ENCODE data around the gene NOTCH1. TPM values are rescaled to one million over a fixed set of nuclear protein-coding genes. Genes with fewer than 3 reads are reported as not detected.

The NOTCH1 gene
- total RNA-seq, 1 donor, result 10.5 TPM

GRCh38 chr9:136499935-136500910, 45.6 kb downstream of the NOTCH1 start:
- Histone ChIP-seq H3K79me2 (ENCODE audit: insufficient read depth, low read length) (no peaks in the 10 kb centered on the region), H3K4me2 (ENCODE audit: insufficient read depth, low read length) (no peak overlapping the region), H3K27me3 (ENCODE audit: insufficient read depth, low read length) (no peaks in the 10 kb centered on the region), H2AFZ (ENCODE audit: low read length) (no peak overlapping the region), H3K9me3 (ENCODE audit: low read depth, low read length) (no peaks in the 10 kb centered on the region), H3K4me1 (ENCODE audit: insufficient read depth, low read length) (no peaks in the 10 kb centered on the region), H3K4me3 (ENCODE audit: insufficient read depth, low read length) (no peak overlapping the region), H3K36me3 (ENCODE audit: insufficient read depth, low read length) (peaks cover 34% of the 10 kb centered on the region), H4K20me1 (ENCODE audit: insufficient read depth, low read length) (no peaks in the 10 kb centered on the region), H3K27ac (ENCODE audit: low read depth, low read length) (no peak overlapping the region)
- peak; percentile 90 for DNase-seq (ENCODE audit: insufficient read length, low spot score, missing footprints)
- no peak for TF ChIP-seq CTCF (IDR thresholded peaks at IDR 0.05; ENCODE audit: extremely low read depth, low read depth, low read length)

DNA sequence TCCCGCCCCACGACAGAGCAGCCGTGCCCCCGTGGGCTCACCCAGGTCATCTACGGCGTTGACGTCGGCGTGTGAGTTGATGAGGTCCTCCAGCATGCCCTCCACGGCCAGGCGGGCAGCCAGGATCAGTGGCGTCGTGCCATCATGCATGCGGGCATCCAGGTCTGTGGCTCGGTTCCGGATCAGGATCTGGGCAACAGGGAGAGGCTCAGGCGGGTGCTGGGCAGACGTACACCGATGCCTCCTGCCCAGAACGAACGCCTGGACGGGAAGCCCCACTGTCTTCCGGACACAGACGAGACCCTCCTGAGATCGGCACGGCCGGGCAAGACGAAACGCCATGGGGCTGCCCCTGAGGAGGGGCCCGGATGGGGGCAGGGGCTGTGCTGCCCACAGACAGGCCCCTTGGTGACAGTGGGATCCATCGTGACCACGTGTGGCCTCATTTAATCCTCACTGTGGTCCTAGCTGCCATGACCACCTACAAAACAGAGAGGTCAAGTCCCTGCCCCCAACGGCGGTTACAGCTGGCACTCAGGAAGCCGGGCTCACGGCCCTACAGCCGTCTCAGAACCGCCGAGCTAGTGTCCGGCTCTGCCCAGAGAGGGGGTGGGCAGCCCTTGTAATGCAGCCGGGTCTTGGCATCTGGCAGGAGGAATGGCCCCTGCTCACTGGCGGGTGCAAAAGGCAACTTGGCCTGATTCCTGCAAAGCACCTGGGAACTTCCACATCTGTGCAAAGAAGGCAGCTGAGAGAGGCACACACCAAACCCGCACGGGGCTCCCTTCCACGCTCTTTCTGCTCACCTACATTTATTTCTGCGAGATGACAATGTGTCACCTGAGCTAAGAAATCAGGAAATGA, 46.5 kb downstream of the NOTCH1 start:
- DNase-seq (ENCODE audit: insufficient read length, low spot score, missing footprints), result no peak
- H3K9me3 ChIP-seq (ENCODE audit: low read depth, low read length), result no peaks in the 10 kb centered on the region
- no peak overlapping the region for H2AFZ ChIP-seq (ENCODE audit: low read length)
- H3K4me2 ChIP-seq (ENCODE audit: insufficient read depth, low read length), result no peak overlapping the region
- H3K27me3 ChIP-seq (ENCODE audit: insufficient read depth, low read length), result no peaks in the 10 kb centered on the region
- H3K79me2 ChIP-seq (ENCODE audit: insufficient read depth, low read length), result no peaks in the 10 kb centered on the region
- no peaks in the 10 kb centered on the region for H4K20me1 ChIP-seq (ENCODE audit: insufficient read depth, low read length)
- no peak for TF ChIP-seq CTCF (IDR thresholded peaks at IDR 0.05; ENCODE audit: extremely low read depth, low read depth, low read length)
- H3K4me1 ChIP-seq (ENCODE audit: insufficient read depth, low read length), result peaks cover 3% of the 10 kb centered on the region
- H3K36me3 ChIP-seq (ENCODE audit: insufficient read depth, low read length), result peaks cover 34% of the 10 kb centered on the region
- H3K27ac ChIP-seq (ENCODE audit: low read depth, low read length), result no peak overlapping the region
- no peak overlapping the region for H3K4me3 ChIP-seq (ENCODE audit: insufficient read depth, low read length)

- DNase-seq (ENCODE audit: insufficient read length, low spot score, missing footprints), result no peak
- Histone ChIP-seq H3K36me3 (ENCODE audit: insufficient read depth, low read length) (peaks cover 34% of the 10 kb centered on the region), H3K79me2 (ENCODE audit: insufficient read depth, low read length) (no peaks in the 10 kb centered on the region)
Observed at GRCh38 chr9:136497916-136498695, 47.7 kb downstream of the NOTCH1 start.

More at GRCh38 chr9:136497916-136498695, 47.7 kb downstream of the NOTCH1 start:
- Histone ChIP-seq H4K20me1 (ENCODE audit: insufficient read depth, low read length) (no peaks in the 10 kb centered on the region), H3K4me3 (ENCODE audit: insufficient read depth, low read length) (no peak overlapping the region), H3K9me3 (ENCODE audit: low read depth, low read length) (no peaks in the 10 kb centered on the region), H3K4me2 (ENCODE audit: insufficient read depth, low read length) (no peak overlapping the region), H3K27me3 (ENCODE audit: insufficient read depth, low read length) (no peaks in the 10 kb centered on the region), H3K27ac (ENCODE audit: low read depth, low read length) (no peak overlapping the region), H3K4me1 (ENCODE audit: insufficient read depth, low read length) (peaks cover 3% of the 10 kb centered on the region), H2AFZ (ENCODE audit: low read length) (no peak overlapping the region)
- TF ChIP-seq CTCF (IDR thresholded peaks at IDR 0.05; ENCODE audit: extremely low read depth, low read depth, low read length), result no peak

Measured in osteoblast (primary cell).